NCI-H748 (cell line): Measurements from ENCODE around the gene INHBC.
A peak's percentile ranks its signal among the peaks of the same experiment; 100 is the strongest.
"Not testable (repeated sequence)": the region's sequence is repeated elsewhere in the genome, so short reads cannot be mapped to it uniquely, and the experiment has no call there.

Experiments used
- DNase-seq: peaks from one replicate; lab custom pipeline; 2025; ENCODE audit not compliant: unreplicated experiment; lab: John Stamatoyannopoulos, UW

Gene INHBC

DNA sequence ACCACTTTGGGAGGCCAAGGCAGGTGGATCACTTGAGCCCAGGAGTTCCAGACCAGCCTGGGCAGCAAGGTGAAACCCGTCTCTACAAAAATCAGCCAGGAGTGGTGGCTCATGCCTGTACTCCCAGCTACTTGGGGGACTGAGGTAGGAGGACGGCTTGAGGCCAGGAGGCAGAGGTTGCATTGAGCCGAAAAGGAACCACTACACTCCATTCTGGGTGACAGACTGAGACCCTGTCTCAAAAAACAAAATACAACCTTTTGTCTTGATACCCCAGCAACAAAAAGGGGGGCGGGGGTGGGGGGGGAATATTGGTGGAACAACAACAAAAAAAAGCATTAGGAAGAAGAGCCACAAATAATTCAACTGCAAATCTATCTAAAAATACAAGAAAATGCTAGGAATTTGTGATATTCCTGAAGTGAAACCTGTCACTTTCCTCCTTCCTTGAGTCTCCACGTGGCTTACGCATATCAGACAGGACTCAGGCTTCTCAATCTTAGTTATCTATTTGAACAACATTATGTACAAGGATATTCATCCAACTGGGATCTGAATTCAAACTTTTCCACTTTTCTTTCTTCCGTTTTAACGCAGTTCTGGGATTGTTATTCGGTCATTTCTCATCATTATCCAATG lies 5.0 kb upstream of the INHBC start:
- DNase-seq: no peak

GRCh38 chr12:57430112-57430930 lies 4.3 kb upstream of the INHBC start:
- peak; percentile 87 for DNase-seq

GRCh38 chr12:57430931-57431566 lies 3.5 kb upstream of the INHBC start, which contains the start of gene R3HDM2:
R3HDM2 (minus strand) TSS chr12:57431043; CDS start chr12:57310428, 120,615 bp downstream.
- DNase-seq: peak; percentile 96

GRCh38 chr12:57431654-57432188 lies 2.9 kb upstream of the INHBC start:
- no peak for DNase-seq

DNA sequence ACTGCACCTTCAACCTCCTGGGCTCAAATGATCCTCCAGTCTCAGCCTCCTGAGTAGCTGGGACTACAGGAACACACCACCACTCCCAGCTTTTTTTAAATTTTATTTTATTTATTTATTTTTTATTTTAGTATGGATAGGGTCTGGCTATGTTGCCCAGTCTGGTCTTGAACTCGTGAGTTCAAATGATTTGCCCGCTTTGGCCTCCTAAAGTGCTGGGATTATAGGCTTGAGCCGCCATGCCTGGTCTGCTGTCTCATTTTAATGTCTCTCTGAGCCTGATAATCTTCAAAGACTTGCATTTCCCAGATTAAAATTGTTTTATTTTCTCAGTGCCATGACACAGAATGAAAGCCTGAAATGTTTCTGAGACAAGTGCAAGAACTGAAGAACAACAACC lies 1.2 kb upstream of the INHBC start:
- DNase-seq: no peak

GRCh38 chr12:57435293-57435692 lies 709 bp downstream of the INHBC start:
- no peak for DNase-seq

- DNase-seq: no peak
These were observed 3.8 kb downstream of the INHBC start for GRCh38 chr12:57438400-57438799.

- no peak for DNase-seq
These were observed 5.2 kb downstream of the INHBC start for GRCh38 chr12:57439762-57440266.

DNA sequence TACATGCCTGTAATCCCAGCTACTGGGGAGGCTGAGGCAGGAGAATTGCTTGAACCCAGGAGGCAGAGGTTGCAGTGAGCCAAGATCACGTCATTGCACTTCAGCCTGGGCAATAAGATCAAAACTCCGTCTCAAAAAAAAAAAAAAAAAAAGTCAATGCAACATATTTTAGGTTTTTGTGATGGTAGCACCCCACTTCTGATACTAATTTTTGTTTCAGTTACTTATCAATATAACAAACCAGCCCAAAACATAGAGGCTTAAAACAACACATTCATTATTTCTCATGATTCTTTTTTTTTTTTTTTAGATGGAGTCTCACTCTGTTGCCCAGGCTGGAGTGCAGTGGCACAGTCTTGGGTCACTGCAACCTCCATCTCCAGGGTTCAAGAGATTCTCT lies 6.8 kb downstream of the INHBC start:
- not testable (repeated sequence) for DNase-seq

GRCh38 chr12:57441846-57442427 lies 7.4 kb downstream of the INHBC start:
- DNase-seq: no peak

DNA sequence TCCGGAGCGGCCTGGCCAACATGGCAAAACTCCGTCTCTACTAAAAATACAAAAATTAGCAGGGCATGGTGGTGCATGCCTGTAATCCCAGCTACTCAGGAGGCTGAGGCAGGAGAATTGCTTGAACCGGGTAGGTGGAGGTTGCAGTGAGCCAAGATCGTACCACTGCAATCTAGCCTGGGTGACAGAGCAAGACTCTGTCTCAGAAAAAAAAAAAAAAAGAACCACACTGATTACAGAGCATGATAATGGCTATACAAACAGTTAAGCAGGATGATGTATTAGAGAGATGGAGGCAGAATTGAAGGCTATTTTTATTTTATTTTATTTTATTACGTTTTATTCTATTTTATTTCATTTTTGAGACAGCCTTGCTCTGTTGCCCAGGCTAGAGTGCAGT lies 9.8 kb downstream of the INHBC start:
- not testable (repeated sequence) for DNase-seq

- no peak for DNase-seq
These were observed 10.2 kb downstream of the INHBC start for GRCh38 chr12:57444744-57445143.

DNA sequence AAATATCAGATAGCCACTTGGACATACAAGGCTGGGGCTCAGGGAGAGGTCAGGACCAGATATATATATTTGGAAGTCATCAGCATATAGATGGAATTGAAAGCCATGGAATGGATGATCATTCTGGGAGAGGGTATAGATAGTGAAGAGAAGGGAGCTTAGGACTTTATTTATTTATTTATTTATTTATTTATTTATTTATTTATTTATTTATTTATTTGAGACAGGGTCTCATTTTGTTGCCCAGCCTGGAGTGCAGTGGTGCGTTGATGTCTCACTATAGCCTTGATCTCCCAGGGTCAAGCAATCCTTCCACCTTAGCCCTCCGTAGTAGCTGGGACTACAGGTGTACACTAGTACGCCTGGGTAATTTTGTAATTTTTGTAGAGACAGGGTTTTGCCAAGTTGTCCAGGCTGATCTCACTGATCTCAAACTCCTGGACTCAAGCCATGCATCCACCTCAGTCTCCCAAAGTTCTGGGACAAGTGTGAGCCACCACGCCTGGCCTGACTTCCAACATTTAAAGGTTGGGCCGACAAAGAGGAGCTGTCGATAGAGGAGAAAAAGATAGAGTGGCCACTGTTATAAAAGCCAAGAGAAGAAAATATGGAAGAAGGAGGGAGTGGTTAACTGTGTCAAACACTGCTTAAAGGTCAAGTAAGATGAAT lies 11.8 kb downstream of the INHBC start:
- no peak for DNase-seq

DNA sequence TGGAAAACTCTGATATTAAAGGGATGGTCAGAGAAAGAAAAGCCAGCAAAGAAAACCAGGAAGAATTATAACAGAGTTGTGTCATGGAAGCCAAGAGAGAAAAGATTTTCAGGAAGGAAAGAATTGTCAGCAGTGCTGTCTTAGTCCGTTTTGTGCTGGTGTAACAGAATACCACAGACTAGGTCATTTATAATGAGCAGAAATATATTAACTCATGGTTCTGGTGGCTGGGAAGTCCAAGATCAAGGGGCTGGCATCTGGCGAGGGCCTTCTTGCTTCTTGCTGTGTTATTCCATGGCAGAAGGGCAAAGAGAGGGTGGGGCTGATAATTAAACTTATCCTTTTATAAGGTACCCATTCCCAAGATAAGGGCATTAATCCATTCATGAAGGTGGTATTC lies 14.1 kb downstream of the INHBC start:
- DNase-seq: no peak

GRCh38 chr12:57449375-57449774 lies 14.8 kb downstream of the INHBC start:
- DNase-seq: no peak

DNA sequence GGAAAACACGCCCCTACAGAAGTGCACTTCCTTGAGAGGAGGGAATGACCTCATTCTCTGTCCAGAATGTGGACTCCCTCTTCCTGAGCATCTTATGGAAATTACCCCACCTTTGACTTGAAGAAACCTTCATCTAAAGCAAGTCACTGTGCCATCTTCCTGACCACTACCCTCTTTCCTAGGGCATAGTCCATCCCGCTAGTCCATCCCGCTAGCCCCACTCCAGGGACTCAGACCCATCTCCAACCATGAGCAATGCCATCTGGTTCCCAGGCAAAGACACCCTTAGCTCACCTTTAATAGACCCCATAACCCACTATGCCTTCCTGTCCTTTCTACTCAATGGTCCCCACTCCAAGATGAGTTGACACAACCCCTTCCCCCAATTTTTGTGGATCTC lies 15.5 kb downstream of the INHBC start:
- DNase-seq: no peak

- no peak for DNase-seq
These were observed 16.7 kb downstream of the INHBC start for GRCh38 chr12:57451233-57451778.

DNA sequence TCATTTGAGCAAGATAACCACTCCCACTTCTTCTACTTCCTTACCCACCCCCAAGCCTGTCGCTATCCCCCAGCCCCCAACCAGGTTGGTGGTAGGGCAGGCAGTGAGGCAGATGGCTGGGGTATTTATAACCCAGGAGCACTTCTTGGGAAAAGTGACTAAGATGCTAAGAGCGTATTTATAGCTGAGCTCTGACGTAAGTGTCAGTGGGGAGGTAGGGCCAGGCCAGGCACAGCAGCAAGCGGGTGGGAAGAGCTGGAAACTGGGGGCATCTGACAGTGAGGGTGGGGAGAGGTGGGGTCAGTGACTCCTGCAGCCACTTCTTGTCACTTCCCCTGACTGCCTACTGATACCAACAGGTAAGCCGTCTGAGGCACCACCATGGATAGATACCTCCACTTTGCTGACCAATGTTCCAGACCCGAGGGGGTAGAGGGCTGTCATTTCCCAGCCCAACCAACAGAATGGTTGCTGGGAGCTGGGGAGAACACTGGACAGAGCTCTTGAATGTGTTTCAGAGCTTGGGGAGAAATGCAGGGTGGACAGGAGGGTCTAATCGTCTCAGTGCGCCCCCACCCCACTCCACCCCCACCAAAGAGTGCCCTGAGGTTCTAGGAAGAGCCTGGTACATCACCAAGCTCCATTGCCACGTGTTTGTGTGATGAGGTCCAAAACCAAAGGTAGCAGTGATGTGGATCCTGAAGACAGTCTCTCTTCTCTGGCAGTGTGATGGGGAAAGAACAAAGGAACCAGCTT lies 17.8 kb downstream of the INHBC start:
- no peak for DNase-seq

GRCh38 chr12:57452937-57453509 lies 18.4 kb downstream of the INHBC start:
- peak; percentile 76 for DNase-seq
